RWPE2 (cell line): ENCODE measurements around the gene ANAPC2.
A peak's percentile ranks its signal among the peaks of the same experiment; 100 is the strongest.

Source experiments
- ATAC-seq: fragments of 200-7000 bp; cut with Tn5 transposase; 3 replicates; pipeline ENCODE4 v1.9.1; 2021; ENCODE audit warnings: low read depth
- DNase-seq: peaks from one replicate; pipeline ENCODE4 v3.0.0-alpha.2; 2020; ENCODE audit warnings: low spot score
- H3K27ac ChIP-seq: fragments of 450-650 bp; 2 replicates; pipeline ENCODE4 v1.5.1; 2017; ENCODE audit warnings: mild to moderate bottlenecking; ENCODE audit not compliant: poor library complexity, severe bottlenecking
- H3K27me3 ChIP-seq: fragments of 250-450 bp; sonication (Bioruptor Pico); 2 replicates; pipeline ENCODE4 v1.5.1; 2021; ENCODE audit warnings: mild to moderate bottlenecking, moderate library complexity; ENCODE audit not compliant: insufficient read depth, poor library complexity, severe bottlenecking
- H3K36me3 ChIP-seq: fragments of 250-450 bp; sonication (Bioruptor Pico); 2 replicates; pipeline ENCODE4 v1.5.1; 2020; ENCODE audit warnings: low read depth, mild to moderate bottlenecking, moderate library complexity
- H3K4me1 ChIP-seq: fragments of 250-450 bp; sonication (Bioruptor Pico); 2 replicates; pipeline ENCODE4 v1.5.1; 2021; ENCODE audit warnings: mild to moderate bottlenecking, moderate library complexity; ENCODE audit not compliant: insufficient read depth, poor library complexity, severe bottlenecking
- H3K4me3 ChIP-seq: fragments of 250-450 bp; sonication (Bioruptor Pico); 2 replicates; pipeline ENCODE4 v1.5.1; 2021; ENCODE audit warnings: mild to moderate bottlenecking, moderate library complexity; ENCODE audit not compliant: severe bottlenecking
- H3K9me3 ChIP-seq: fragments of 250-450 bp; sonication (Bioruptor Pico); 2 replicates; pipeline ENCODE4 v1.5.1; 2021; ENCODE audit warnings: mild to moderate bottlenecking, moderate library complexity; ENCODE audit not compliant: severe bottlenecking
- CTCF ChIP-seq: fragments of 450-650 bp; IDR thresholded peaks from one replicate; pipeline ENCODE4 v1.5.1; 2017; ENCODE audit warnings: mild to moderate bottlenecking, moderate library complexity; ENCODE audit not compliant: poor library complexity, severe bottlenecking

ANAPC2 gene

GRCh38 chr9:137217276-137218211, 29.2 kb upstream of the ANAPC2 start:
- Histone ChIP-seq H3K4me1 (peaks cover 5% of the 10 kb centered on the region), H3K27ac (peak overlapping the region; percentile 42), H3K27me3 (no peaks in the 10 kb centered on the region), H3K36me3 (0 out of 2 replicates have a peak, but pooled peaks cover 2% of the 10 kb centered on the region), H3K4me3 (peak overlapping the region; percentile 22), H3K9me3 (no peaks in the 10 kb centered on the region)
- ATAC-seq (peak; percentile 74), DNase-seq (no peak)
- TF ChIP-seq CTCF = no peak

- no peak overlapping the region for H3K4me3 ChIP-seq
- DNase-seq = no peak
- H3K4me1 ChIP-seq = peaks cover 5% of the 10 kb centered on the region
- no peak for ATAC-seq
- no peaks in the 10 kb centered on the region for H3K9me3 ChIP-seq
- H3K36me3 ChIP-seq = 0 out of 2 replicates have a peak, but pooled peaks cover 2% of the 10 kb centered on the region
- no peaks in the 10 kb centered on the region for H3K27me3 ChIP-seq
- no peak for TF ChIP-seq CTCF
- H3K27ac ChIP-seq = peak overlapping the region; percentile 42
These were observed 28.0 kb upstream of the ANAPC2 start for GRCh38 chr9:137216188-137216965.

GRCh38 chr9:137215196-137215986, 27.0 kb upstream of the ANAPC2 start:
- H3K4me1 ChIP-seq = peaks cover 5% of the 10 kb centered on the region
- DNase-seq (no peak), ATAC-seq (no peak)
- no peak overlapping the region for H3K27ac ChIP-seq
- TF ChIP-seq CTCF = no peak
- no peaks in the 10 kb centered on the region for H3K27me3 ChIP-seq
- no peak overlapping the region for H3K4me3 ChIP-seq
- no peaks in the 10 kb centered on the region for H3K9me3 ChIP-seq
- H3K36me3 ChIP-seq = peaks cover 4% of the 10 kb centered on the region; the same call in 1 of the 2 replicates

GRCh38 chr9:137214620-137215019, 26.3 kb upstream of the ANAPC2 start:
- Histone ChIP-seq H3K4me3 (no peak overlapping the region), H3K9me3 (no peaks in the 10 kb centered on the region), H3K36me3 (peaks cover 6% of the 10 kb centered on the region; the same call in 1 of the 2 replicates), H3K27ac (no peak overlapping the region), H3K27me3 (no peaks in the 10 kb centered on the region), H3K4me1 (peaks cover 5% of the 10 kb centered on the region)
- TF ChIP-seq CTCF = no peak
- DNase-seq (no peak), ATAC-seq (no peak)
